ENCODE data around the gene DHX35.

Gene DHX35, protein sequence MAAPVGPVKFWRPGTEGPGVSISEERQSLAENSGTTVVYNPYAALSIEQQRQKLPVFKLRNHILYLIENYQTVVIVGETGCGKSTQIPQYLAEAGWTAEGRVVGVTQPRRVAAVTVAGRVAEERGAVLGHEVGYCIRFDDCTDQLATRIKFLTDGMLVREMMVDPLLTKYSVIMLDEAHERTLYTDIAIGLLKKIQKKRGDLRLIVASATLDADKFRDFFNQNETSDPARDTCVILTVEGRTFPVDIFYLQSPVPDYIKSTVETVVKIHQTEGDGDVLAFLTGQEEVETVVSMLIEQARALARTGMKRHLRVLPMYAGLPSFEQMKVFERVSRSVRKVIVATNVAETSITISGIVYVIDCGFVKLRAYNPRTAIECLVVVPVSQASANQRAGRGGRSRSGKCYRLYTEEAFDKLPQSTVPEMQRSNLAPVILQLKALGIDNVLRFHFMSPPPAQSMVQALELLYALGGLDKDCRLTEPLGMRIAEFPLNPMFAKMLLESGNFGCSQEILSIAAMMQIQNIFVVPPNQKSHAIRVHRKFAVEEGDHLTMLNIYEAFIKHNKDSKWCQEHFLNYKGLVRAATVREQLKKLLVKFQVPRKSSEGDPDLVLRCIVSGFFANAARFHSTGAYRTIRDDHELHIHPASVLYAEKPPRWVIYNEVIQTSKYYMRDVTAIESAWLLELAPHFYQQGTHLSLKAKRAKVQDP

DNA sequence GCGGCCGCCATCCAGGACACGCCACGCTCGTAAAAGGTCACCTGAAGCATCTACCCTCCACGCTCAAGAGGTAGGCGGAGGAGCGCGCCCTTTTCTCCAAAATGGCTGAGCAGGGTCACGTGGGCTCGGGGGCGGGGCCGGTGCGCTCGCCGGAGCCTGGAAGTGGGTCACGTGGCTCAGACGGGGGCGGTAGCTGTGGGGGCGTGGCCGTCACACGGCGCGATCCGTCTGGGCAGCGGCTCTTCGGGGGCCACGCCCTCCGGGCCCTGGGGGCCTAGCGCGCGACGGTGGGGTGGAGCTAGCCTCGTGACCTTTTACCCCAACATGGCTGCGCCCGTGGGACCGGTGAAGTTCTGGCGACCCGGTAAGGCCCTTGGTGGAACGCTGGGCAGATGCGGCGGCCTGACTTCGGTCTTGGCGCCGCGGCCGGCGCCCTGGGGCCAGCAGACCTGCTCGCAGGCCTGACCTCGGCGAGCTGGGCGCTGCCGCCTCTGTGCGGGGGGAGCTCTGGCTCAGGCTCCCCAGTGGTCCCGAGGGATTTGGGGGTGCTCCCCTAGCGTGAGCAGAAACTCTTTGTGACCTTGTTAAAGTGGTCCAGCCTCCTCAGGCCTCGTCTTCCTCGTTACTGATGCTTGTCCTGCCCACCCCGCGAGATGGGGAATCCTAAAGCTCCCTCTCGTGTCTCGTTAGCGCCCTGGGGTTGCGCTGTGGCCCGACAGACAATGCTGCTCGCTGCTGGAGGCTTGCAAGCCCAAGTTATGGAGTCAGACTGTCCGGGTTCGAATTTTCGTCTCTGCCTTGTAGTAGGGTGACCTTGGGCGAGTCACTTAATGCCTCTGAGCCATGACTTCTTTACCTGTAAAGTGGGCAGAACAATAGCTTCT lies at the start of gene DHX35:
Gene DHX35, plus strand, starts transcription at position 301 of the 884 bp plus-strand sequence. Its CDS starts 24 bp downstream, at position 325.
- DNase-seq: peak; percentile 98

DNA sequence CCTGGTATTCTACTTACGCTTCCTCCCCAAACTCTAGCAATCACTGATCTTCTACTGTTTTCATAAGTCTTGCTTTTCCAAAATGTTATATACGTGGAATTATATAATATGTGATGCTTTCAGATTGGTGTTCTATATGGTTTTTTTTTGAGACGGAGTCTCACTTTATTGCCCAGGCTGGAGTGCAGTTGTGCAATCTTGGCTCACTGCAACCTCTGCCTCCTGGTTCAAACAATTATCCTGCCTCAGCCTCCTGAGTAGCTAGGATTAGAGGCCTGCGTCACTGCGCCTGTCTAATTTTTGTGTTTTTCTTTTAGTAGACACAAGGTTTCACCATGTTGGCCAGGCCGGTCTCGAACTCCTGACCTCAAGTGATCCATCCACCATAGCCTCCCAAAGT lies 46.8 kb upstream of the DHX35 start:
- DNase-seq: no peak

DNA sequence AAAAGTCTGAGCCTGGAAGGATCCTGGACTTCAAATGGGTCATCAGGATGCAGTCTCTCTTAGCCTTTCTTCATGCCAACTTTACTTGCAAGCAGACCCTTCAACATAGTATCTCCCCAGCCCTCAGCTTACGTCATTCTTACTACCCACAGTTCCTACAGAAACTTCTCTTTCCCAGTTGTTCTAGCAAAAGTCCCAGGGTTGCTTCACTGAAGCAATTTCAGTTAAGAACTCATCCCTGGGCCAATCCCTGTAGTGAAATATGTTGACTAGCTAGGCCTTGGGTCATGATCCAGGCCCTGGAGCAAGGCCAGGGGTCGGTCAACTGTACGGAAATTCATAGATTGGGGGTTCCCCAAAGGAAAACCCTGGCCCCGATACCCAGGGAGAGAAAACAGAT lies 44.5 kb upstream of the DHX35 start:
- DNase-seq: no peak

DNA sequence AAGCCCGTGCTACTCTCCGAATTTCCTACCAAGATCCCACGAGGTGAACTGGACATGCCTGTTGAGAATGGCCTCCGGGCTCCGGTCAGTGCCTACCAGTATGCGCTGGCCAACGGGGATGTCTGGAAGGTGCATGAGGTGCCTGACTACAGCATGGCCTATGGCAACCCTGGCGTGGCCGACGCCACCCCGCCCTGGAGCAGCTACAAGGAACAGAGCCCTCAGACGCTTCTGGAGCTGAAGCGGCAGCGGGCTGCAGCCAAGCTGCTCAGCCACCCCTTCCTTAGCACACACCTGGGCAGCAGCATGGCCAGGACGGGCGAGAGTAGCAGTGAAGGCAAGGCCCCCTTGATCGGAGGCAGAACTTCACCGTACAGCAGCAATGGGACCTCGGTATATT lies 44.0 kb upstream of the DHX35 start:
- DNase-seq: no peak

DNA sequence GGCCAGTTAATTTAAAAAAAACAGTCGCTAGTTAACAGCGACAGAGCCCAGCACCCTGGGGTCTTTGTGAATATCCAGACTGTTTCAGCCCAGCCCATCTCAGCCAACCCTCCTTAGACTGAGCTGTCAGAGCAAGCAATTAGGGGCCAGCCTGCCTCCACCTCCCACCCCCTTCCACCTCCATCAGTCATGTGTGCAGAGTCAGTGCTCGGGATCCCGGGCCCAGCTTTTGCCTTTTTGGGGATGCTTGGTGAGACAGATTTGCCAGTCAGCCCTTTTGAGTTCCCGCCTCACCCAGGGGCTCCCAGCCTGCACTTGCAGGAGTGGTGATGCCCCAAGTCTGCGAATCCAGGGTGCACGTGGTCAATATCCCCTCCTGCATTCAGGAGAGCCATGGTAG lies 42.5 kb upstream of the DHX35 start:
- DNase-seq: no peak

DNA sequence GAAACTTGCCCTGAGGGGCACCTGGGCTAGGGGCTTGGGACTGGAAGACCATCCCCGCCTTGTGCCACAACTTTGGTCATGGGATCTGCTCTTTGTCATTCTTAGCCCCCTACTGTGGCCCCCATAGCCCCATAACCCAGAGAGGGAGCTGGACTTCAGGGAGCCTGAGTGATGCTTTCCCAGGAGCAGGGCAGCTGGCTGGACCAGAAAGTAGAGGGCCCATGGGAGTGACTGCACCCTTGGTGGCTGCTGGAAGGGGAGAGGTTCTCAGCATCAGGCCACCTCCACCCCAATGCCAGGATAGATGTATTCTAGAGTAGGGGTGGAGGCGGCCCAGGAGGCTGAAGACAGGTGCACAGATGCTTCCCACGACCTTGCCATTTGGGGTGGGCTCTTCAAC lies 41.7 kb upstream of the DHX35 start:
- no peak for DNase-seq

DNA sequence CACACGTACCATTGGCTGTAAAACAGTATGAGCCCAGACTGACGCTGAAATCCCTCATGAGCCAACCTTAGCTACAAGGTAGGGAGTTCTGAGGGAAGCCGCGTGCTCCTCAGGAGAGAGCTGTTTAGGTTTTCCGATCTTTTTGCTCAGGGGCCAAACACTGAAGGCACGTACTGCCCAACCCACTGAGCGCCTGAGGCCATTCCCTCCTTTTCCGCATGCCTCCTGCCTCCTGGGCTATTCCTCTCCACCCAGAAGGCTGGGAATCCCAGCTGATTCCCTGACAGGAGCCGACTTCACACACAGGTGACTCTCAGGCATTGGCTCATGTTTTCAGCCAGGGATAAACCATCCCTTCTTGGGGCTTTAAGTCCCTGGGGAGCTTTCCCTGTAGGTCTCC lies 41.3 kb upstream of the DHX35 start:
- no peak for DNase-seq

DNA sequence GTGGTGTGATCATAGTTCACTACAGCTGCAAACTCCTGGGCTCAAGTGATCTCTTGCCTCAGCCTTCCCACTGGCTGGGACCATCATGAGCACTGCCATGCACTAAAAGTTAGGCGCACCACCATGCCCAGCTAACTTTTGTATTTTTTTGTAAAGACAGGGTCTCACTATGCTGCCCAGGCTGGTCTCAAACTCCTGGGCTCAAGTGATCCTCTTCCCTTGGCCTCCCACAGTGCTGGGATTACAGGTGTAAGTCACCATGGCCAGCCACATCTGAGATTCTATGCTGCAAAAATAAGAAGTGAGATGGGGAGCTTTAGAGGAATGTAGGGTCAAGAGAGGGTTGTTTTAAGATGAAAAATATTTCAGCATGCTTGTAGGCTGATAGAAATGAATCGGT lies 37.4 kb upstream of the DHX35 start:
- DNase-seq: no peak

DNA sequence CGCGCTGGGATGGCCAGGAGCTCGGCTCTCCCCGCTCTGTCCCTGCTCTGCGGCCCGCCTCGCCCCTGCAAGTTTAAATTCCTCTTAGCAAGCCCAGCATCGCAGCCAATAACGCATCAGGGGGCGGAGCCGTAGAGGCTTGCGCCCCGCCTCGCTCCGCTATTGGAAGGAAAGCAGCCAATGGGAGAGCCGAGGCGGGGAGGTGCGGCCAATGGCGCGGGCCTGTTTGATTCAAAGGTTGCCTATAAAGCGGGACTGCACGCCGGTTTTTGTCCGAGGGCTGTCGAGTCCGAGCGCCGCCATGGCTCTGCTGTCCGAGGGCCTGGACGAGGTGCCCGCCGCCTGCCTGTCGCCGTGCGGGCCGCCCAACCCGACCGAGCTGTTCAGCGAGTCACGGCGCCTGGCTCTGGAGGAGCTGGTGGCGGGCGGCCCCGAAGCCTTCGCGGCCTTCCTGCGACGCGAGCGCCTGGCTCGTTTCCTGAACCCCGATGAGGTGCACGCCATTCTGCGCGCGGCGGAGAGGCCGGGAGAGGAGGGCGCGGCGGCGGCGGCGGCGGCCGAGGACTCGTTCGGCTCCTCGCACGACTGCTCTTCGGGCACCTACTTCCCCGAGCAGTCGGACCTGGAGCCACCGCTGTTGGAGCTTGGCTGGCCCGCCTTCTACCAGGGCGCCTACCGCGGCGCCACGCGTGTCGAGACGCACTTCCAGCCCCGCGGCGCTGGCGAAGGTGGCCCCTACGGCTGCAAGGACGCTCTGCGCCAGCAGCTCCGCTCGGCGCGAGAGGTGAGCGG lies 35.8 kb upstream of the DHX35 start, which contains the start of gene FAM83D:
Gene FAM83D, plus strand, starts transcription at position 276 of the 792 bp plus-strand sequence. Its CDS starts 26 bp downstream, at position 302.
- peak; percentile 98 for DNase-seq

DNA sequence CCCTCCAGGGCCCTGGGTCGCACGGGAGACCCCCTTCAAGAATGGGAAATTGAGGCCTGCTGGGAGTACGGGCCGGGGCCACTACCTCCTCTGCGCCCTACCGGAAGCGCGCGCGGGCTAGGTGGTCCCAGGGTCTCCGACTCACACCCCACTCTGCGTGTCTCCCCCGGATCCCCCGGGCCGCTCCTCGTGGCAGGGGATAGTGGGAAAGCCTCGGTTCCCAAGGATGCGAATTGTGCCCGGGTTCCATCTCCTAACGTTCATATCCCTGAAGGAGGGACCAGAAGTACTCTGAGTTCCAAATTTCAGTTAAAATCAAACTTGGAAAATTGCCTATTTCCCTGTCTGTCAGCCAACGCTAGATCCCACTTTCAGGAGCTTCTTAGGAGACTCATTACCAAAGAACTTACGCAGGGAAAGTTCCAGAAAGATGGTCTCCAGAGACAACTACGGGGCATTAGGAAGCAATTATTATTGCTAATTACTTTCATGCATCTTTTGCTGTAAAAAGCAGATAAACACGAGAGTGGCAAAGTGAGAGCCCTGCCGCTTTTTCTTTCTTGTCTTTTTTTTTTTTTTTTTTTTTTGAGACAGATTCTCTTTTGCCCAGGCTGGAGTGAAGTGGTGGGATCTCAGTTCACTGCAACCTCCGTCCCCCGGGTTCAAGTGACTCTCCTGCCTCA lies 35.1 kb upstream of the DHX35 start:
- no peak for DNase-seq

DNA sequence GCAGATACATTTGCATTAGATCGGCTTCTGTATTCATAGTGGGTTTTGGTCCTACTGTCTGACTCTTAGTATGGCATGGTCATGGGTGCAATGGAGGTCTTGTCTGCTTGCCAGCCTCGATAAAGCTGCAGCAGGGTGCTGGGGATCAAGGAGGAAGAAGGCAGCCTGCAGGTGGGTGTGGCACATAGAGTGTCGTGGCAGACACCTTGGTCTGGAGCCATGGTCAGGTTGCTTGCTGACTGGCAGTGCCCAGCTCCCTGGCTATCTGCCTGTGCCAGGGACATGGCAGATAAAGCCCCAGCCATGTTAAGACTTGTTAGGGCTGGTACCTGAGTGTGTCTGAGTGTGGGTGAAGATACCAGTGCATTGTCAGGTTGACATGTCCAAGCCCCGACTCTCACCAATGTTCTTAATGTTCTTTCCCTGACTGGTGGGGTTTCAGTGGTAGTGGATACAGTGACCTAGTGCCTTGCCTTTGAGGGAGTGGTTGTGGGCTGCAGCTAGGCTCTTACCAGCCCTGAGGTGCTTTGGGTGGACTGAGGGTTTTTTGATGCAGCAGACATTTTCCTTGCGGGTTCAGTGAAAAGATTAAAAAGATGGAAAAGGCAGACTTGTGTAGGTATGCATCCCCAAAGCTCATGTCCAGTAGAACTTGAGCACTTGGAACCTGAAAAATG lies 34.1 kb upstream of the DHX35 start:
- no peak for DNase-seq

DNA sequence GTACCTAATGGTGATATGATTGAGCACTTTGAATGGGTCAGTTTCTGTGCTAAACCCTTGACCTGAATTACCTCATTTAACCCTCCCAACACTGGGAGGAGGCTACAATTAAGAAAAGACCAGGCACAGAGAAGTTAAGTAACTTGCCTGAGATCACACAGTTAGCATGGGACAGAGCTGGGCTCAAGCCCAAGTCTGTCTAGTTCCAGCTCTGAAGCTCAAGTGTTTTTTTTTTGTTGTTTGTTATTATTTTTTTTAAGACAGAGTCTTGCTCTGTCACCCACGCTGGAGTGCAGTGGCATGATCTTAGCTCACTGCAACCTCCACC lies 31.9 kb upstream of the DHX35 start:
- DNase-seq: no peak

DNA sequence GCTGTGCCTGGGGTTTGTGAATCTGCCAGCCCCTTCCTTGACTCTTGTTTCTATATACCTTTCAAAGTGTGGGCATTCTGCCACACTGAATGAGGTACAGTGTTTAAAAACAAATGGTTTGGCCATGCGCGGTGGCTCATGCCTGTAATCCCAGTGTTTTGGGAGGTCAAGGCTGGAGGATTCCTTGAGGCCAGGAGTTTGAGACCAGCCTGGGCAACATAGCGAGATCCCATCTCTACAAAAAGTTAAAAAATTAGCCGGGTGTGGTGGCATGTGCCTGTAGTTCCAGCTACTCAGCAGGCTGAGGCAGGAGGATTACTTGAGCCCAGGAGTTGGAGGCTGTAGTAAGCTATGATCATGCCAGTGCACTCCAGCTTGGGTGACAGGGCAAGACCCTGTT lies 30.2 kb upstream of the DHX35 start:
- no peak for DNase-seq

DNA sequence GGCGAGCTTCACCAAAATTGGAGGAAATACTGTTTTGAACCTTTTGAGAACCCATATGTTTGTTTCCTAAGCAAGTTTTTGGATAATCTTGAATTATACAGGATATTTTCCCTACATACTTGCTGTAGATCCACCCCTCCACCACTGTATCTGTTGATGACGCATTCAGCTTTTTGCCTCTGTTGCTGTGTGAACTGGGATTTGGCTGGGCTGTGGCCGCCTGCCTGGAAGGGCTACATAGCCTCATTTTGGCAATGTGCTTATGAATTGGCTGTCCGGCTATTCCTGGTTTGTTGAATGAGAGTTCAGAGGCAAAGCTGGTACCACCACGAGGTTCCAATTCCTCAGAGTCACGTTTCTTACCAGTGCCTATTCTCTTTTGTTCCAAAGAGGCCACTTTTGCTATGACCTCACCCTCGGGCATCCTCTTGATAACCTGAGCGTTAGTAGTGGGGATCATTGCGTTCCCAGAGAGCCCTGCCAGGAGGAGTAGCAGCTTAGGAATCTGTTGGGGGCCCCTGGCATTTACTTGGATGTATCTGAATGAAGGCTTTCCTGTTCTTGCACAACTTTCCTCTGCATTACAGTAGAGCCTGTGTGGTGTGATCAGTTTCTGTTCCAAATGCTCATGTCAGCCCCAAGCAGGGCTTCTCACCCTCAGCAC lies 29.6 kb upstream of the DHX35 start:
- DNase-seq: no peak

DNA sequence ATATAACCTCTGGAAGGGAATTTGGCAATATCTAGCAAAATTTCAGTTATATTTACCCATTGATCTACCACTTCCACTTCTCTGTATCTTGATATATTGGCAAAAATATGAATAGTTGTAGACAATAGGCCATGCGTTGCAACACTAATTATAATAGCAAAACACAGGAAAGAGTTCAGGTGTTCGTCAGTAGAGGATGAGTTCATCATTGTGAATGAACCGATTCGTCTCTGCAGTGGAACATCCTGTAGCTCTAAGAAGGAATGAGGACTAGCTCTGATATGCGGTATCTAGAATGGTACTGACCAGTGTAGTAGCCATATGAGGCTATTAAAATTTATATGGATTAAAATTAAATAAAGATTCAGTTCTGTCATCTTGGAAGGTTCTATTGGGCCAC lies 27.6 kb upstream of the DHX35 start:
- no peak for DNase-seq

DNA sequence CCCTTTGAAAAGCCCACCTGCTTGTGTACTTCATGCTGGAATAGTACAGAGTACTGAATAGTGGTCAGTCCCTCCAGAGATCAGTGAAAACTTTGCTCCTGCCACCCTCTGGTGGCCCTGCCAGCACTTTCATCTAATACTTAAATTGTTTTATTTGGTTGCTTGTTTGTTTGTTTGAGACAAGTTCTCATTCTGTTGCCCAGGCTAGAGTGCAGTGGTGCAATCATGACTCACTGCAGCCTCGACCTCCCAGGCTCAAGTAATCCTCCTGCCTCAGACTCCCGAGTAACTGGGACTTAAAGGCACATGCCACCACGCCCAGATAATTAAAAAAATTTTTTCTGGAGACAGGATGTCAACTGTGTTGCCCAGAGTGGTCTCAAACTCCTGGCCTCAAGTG lies 26.9 kb upstream of the DHX35 start:
- DNase-seq: peak; percentile 12

DNA sequence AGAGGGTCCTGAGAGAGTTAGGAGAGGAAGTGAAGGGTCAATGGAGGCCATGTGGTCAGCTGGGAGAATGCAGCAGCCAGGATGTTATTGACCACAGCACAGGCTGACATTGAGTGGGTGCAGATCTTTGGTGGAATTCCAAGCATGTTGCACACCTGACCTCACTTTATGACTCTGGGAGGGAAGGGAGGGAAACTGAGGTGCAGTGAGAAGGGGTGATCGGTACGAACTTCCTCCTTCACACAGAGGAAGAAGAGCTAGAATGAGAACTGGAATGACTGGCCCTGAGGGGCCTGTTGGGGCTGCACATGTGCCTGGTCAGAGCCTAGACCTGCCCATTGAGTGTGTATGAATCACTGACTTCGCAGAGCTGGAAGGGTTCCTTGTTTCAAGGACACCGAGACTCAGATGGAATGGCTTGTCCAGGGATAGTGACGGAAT lies 26.2 kb upstream of the DHX35 start:
- DNase-seq: no peak

DNA sequence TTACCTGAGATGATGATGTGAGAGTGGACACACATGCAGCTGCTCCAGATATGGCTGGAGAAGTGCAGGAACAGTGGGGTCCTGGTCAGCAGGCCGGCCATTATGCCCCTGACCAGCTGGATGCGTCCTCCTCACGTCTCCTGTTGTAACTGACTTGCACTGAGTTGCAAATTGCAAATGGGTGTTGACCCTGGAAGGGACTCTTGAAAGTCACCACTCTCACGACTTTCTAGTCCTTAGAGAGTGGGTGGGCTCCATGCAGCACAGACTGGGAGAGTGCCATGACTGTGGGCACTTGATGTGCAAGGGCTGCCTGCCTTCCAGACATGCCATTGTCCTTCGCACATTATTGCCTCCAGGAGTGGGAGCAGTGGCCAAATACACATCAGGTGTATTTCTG lies 25.1 kb upstream of the DHX35 start:
- DNase-seq: no peak

DNA sequence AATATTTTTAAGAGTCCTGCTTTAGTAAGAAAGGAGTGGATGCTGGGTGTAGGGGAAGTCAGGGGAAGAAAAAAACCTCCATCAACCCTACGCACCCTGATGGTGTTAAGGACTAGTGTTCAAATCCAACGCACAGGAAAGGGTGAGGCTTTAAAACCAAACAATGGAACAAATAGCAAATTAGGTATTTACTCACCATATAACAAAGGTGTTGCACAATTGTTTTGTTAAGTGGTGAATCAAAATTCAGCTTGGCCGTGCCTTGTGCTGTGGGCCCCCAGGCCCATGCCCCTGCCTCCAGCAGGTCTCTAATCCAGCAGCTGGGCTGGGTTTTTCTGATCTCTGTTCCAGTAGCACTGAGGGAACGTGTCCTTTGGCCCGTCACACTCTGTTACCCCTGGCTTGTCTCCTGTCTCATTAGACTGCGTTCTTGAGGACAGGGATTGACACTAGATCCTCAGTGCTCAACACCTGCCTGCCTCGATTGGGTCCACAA lies 24.1 kb upstream of the DHX35 start:
- no peak for DNase-seq

DNA sequence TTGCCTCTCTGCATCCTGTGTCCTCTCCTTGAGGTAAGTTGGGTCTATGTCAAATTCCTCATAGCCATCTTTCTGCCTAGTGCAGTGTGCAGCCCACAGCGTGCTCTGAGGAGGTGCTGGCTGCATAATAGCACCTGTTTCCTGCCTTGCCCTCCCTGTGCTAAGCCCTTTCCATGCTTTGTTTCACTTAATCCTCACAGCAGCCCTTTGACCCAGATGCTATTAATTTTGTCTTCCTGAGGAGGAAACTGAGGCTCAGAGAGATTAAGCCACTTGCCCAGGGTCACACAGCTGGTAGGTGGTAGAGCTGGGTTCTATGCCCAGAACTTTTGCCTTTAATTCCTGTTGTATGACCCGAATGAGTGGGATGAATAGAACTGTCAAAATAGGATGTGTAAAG lies 22.5 kb upstream of the DHX35 start:
- DNase-seq: no peak

DNA sequence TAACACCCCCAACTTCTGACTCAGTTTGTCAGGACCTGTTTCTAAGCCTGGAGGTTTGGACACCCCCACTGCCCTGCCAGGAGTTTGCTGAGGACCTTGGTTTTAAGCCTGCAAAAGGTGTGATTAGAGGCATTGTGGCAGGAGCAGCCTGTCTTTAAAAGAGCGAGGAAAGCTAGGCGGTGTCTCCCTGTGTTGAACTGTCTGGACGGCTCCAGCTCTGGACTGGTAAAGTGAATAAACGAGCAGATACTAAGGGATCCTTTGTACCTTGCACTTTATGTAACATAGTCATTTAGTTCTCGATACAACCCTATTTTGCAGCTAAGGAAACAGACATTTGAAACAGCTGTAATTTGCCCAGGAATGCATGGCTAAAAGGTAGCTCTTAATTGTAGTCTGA lies 21.5 kb upstream of the DHX35 start:
- DNase-seq: no peak

Measured in CD4-positive, alpha-beta T cell treated with Interleukin-21 for 1 hour (primary cell).